Activated CD8-positive, alpha-beta memory T cell treated with anti-CD3 and anti-CD28 coated beads for 36 hours (primary cell): ENCODE data around the gene CD84. TPM values are rescaled to one million over a fixed set of nuclear protein-coding genes. Genes with fewer than 3 reads are reported as not detected.

Experiments used
- CTCF ChIA-PET: fragments of 350-600 bp; sonication (Branson Sonifier 250); formaldehyde crosslinking; loops from one replicate; lab custom pipeline; 2021; ENCODE audit warnings: antibody characterized with exemption; lab: Charles Lee
- POLR2A ChIA-PET: fragments of 350-600 bp; sonication (Branson Sonifier 250); formaldehyde crosslinking; loops from one replicate; lab custom pipeline; 2021; ENCODE audit warnings: antibody characterized with exemption; lab: Charles Lee
- total RNA-seq, 2 experiments: library from RNA; stranded (reverse); gene quantifications; one replicate each; pipeline ENCODE4 v1.2.3, GENCODE V29; 2021

CD84 gene
- 10 to 100 TPM; 15.7 to 17.6 TPM for total RNA-seq

GRCh38 chr1:160579216-160579701, at the start of gene CD84:
Gene CD84, minus strand, starts transcription at chr1:160579496. Its CDS starts 59 bp downstream, at chr1:160579437.
- ChIA-PET POLR2A (no interaction called here), CTCF (interaction anchor here (0.8 to 2.6 kb wide), 4 partner anchors 19 to 150 kb away, joined by 3 to 8 read pairs (median 4); no protein-coding TSS in a partner anchor)

- CTCF ChIA-PET: interaction anchor here (1.1 to 1.6 kb wide), 2 partner anchors 12 to 47 kb away, joined by 4 to 8 read pairs; no protein-coding TSS in a partner anchor
These were observed 49.5 kb upstream of the CD84 start for GRCh38 chr1:160628799-160629263.

GRCh38 chr1:160627677-160628289, 48.5 kb upstream of the CD84 start:
- CTCF ChIA-PET: interaction anchor here (1.2 kb wide), 1 partner anchor 47 kb away, joined by 6 read pairs; no protein-coding TSS in a partner anchor
- POLR2A ChIA-PET: interaction anchor here (0.7 to 2.5 kb wide), 5 partner anchors 10 to 46 kb away, joined by 3 to 15 read pairs (median 3); partner anchors contain the start of gene SLAMF1

More at GRCh38 chr1:160628799-160629263, 49.5 kb upstream of the CD84 start:
- POLR2A ChIA-PET: interaction anchor here (0.6 to 2.5 kb wide), 6 partner anchors 9 to 45 kb away, joined by 3 to 9 read pairs (median 4); partner anchors contain the start of gene SLAMF1

GRCh38 chr1:160626509-160627342, 47.4 kb upstream of the CD84 start:
- CTCF ChIA-PET: interaction anchor here (0.7 to 1.2 kb wide), 4 partner anchors 13 to 84 kb away, joined by 3 to 6 read pairs (median 4); no protein-coding TSS in a partner anchor

GRCh38 chr1:160625725-160626498, 46.6 kb upstream of the CD84 start:
- CTCF ChIA-PET: interaction anchor here (1.0 to 1.2 kb wide), 2 partner anchors 14 to 85 kb away, joined by 3 to 4 read pairs; no protein-coding TSS in a partner anchor
- POLR2A ChIA-PET: interaction anchor here (1.0 to 2.5 kb wide), 2 partner anchors 14 to 19 kb away, joined by 3 to 15 read pairs; no protein-coding TSS in a partner anchor

More at GRCh38 chr1:160626509-160627342, 47.4 kb upstream of the CD84 start:
- POLR2A ChIA-PET: interaction anchor here (0.8 to 2.5 kb wide), 4 partner anchors 9 to 20 kb away, joined by 3 to 15 read pairs (median 5); partner anchors contain the start of gene SLAMF1

- ChIA-PET CTCF (no interaction called here), POLR2A (interaction anchor here (2.5 kb wide), 1 partner anchor 15 kb away, joined by 15 read pairs; no protein-coding TSS in a partner anchor)
These were observed 46.0 kb upstream of the CD84 start for GRCh38 chr1:160625321-160625720.

- ChIA-PET POLR2A (interaction anchor here (1.9 to 2.3 kb wide), 2 partner anchors 16 to 22 kb away, joined by 9 to 12 read pairs; partner anchors contain the start of gene SLAMF1), CTCF (no interaction called here)
These were observed 45.2 kb upstream of the CD84 start for GRCh38 chr1:160624464-160624863.

GRCh38 chr1:160623862-160624261, 44.6 kb upstream of the CD84 start:
- ChIA-PET CTCF (no interaction called here), POLR2A (interaction anchor here (1.9 to 2.3 kb wide), 2 partner anchors 16 to 23 kb away, joined by 9 to 12 read pairs; partner anchors contain the start of gene SLAMF1)

GRCh38 chr1:160623227-160623633, 43.9 kb upstream of the CD84 start:
- POLR2A ChIA-PET: interaction anchor here (1.9 to 2.3 kb wide), 2 partner anchors 17 to 23 kb away, joined by 9 to 12 read pairs; partner anchors contain the start of gene SLAMF1
- CTCF ChIA-PET: interaction anchor here (0.7 to 2.1 kb wide), 4 partner anchors 15 to 180 kb away, joined by 3 to 5 read pairs (median 4); no protein-coding TSS in a partner anchor

GRCh38 chr1:160622501-160623226, 43.4 kb upstream of the CD84 start:
- ChIA-PET POLR2A (interaction anchor here (0.5 to 2.3 kb wide), 3 partner anchors 17 to 57 kb away, joined by 4 to 12 read pairs (median 9); partner anchors contain the start of gene SLAMF1), CTCF (interaction anchor here (0.7 to 2.1 kb wide), 5 partner anchors 15 to 179 kb away, joined by 3 to 5 read pairs (median 3); no protein-coding TSS in a partner anchor)

- ChIA-PET CTCF (interaction anchor here (0.6 to 2.1 kb wide), 3 partner anchors 16 to 216 kb away, joined by 3 to 5 read pairs (median 3); no protein-coding TSS in a partner anchor), POLR2A (interaction anchor here (0.5 to 0.7 kb wide), 2 partner anchors 56 to 191 kb away, joined by 4 to 10 read pairs; no protein-coding TSS in a partner anchor)
These were observed 42.5 kb upstream of the CD84 start for GRCh38 chr1:160621633-160622413.

GRCh38 chr1:160620942-160621632, 41.8 kb upstream of the CD84 start:
- POLR2A ChIA-PET: interaction anchor here (0.7 kb wide), 1 partner anchor 190 kb away, joined by 10 read pairs; no protein-coding TSS in a partner anchor
- CTCF ChIA-PET: interaction anchor here (0.6 to 2.1 kb wide), 3 partner anchors 12 to 217 kb away, joined by 3 to 5 read pairs (median 3); no protein-coding TSS in a partner anchor

- CTCF ChIA-PET: interaction anchor here (0.6 to 2.1 kb wide), 8 partner anchors 10 to 159 kb away, joined by 3 to 11 read pairs (median 4); partner anchors contain the start of gene SLAMF1
- POLR2A ChIA-PET: interaction anchor here (0.9 kb wide), 1 partner anchor 10 kb away, joined by 5 read pairs; no protein-coding TSS in a partner anchor
These were observed 40.5 kb upstream of the CD84 start for GRCh38 chr1:160619742-160620277.

- CTCF ChIA-PET: interaction anchor here (0.5 to 2.1 kb wide), 12 partner anchors 9 to 181 kb away, joined by 3 to 11 read pairs (median 4); partner anchors contain the start of gene SLAMF1
- POLR2A ChIA-PET: interaction anchor here (0.9 kb wide), 1 partner anchor 9 kb away, joined by 5 read pairs; no protein-coding TSS in a partner anchor
These were observed 39.5 kb upstream of the CD84 start for GRCh38 chr1:160618763-160619274.
